Cardiac muscle cell (in vitro differentiated cells and primary cell): ENCODE data around the gene STPG4. TPM values are rescaled to one million over a fixed set of nuclear protein-coding genes. Genes with fewer than 3 reads are reported as not detected.
A peak's percentile ranks its signal among the peaks of the same experiment; 100 is the strongest.

ENCODE experiments used
- DNase-seq, 2 donors: peaks; one replicate each; pipeline versions ENCODE4 v3.0.0 to v3.0.0-alpha.2; 2010 to 2017; ENCODE audit warnings: low read depth in 1 of 2, low spot score in 1 of 2
- H3K27ac ChIP-seq: fragments of 200-600 bp; sonication (generic); 2 replicates; pipeline ENCODE4 v1.5.1; 2016
- H3K27me3 ChIP-seq: fragments of 200-600 bp; sonication (generic); 2 replicates; pipeline ENCODE4 v1.6.0; 2016; ENCODE audit warnings: control low read depth
- H3K36me3 ChIP-seq: fragments of 200-600 bp; sonication (generic); 2 replicates; pipeline ENCODE4 v1.5.1; 2016; ENCODE audit warnings: control low read depth
- H3K4me1 ChIP-seq: fragments of 200-600 bp; sonication (generic); 2 replicates; pipeline ENCODE4 v1.8.1; 2017; ENCODE audit warnings: low read depth, mild to moderate bottlenecking, mixed run types
- H3K4me3 ChIP-seq: fragments of 200-600 bp; sonication (generic); 2 replicates; pipeline ENCODE4 v1.5.1; 2016; ENCODE audit warnings: mild to moderate bottlenecking
- H3K9me3 ChIP-seq: fragments of 200-600 bp; sonication (generic); 2 replicates; pipeline ENCODE4 v1.5.1; 2017; ENCODE audit warnings: low read depth, mild to moderate bottlenecking, control low read depth
- CTCF ChIP-seq: IDR thresholded peaks from 2 replicates; pipeline ENCODE4 v1.5.1; 2012; ENCODE audit warnings: low read depth, mild to moderate bottlenecking, low read length
- polyA plus RNA-seq: library from polyadenylated mRNA; unstranded; fragments of >200 nt; fragmentation: Nextera tagmentation; extraction: Ambion mirVana; gene quantifications from 2 replicates; pipeline ENCODE4 v1.2.1, GENCODE V29; 2016
- total RNA-seq: library from RNA; depleted of rRNA; stranded (reverse); fragments of >200 nt; gene quantifications from 2 replicates; pipeline ENCODE4 v1.2.3, GENCODE V29; 2016

The STPG4 gene
- total and polyA plus RNA-seq, 2 experiments from 2014 or later: not detected

DNA sequence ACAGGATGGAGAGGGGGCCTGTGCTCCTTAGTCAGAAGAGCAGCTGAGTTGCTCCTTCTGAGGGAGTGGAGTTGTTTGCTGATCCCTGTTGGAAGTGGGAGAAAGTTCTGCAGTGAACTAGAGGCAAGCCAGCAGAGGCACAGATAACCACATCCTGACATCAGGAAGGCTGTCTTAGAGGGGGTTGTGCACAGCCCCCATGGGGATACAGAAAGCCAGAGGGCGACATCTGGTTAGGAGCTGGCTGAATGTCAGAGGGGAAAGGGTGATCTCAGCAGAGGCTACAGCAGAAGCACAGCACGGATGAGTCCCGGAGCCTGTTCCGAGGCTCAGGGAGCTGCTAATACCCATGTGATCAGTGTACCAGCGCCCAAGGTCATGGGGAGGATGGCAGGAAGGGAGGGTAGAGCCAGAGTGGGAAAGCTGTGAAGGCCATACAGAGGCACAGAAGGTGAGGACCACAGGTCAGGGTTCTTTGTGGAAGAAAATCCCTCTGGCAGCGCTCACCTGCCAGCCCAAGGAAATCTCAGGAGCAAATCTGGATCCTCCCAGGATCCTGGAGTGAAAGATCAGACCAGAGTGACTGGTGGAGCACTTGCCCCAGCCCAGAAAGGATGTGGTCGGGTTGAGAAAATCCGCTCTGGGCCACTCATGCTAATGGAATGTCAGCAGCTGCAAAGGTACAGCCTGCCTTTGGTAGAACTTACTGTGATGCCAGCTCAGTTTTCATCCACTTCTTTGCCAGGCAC is 111.8 kb downstream of the STPG4 start:
- DNase-seq: peak in 1 of 2 donors; percentile 92
- Histone ChIP-seq H3K4me1 (peaks cover 7% of the 10 kb centered on the region), H3K27ac (no peak overlapping the region)

DNA sequence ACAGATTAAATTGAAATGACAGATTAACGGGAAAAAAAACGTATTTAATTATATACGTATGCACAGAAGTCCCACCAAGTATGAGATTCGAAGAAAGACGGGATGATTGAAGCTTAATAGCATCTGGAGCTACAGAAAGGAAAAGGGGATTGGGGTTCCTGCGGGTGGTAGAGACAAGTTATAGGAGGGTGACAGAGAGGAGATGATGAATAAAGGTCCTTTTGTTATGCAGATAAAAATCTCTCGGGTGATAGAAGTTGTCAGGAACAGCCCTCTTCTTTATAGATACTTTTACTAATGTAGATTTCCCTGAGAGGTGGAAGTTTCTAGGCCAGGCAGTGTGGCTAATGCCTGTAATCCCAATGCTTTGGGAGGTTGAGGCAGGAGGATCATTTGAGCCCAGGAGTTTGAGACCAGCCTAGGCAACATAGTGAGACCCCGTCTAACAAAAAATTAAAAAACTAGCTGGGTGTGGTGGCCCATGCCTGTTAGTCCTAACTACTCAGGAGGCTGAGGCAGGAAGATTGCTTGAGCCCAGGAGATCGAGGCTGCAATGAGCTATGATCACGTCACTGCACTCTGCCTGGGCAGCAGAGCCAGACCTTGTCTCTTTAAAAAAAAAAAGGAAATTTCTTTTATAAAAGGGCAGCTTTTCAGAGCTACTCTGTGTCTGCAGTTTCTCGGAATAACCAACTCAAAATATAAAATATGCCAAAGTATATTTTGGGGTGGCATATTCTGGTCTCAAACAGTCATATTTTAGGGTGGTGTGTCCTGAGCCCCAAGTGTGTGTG is 113.0 kb downstream of the STPG4 start:
- no peak overlapping the region for H3K27ac ChIP-seq
- no peaks in the 10 kb centered on the region for H3K27me3 ChIP-seq
- H3K4me3 ChIP-seq: no peak overlapping the region
- H3K36me3 ChIP-seq: no peaks in the 10 kb centered on the region
- H3K4me1 ChIP-seq: peaks cover 7% of the 10 kb centered on the region
- no peak for TF ChIP-seq CTCF
- no peaks in the 10 kb centered on the region for H3K9me3 ChIP-seq
- no peak for DNase-seq

More for the DNA sequence above, 111.8 kb downstream of the STPG4 start:
- Histone ChIP-seq H3K36me3 (no peaks in the 10 kb centered on the region), H3K27me3 (no peaks in the 10 kb centered on the region), H3K4me3 (no peak overlapping the region), H3K9me3 (no peaks in the 10 kb centered on the region)
- TF ChIP-seq CTCF: no peak

DNA sequence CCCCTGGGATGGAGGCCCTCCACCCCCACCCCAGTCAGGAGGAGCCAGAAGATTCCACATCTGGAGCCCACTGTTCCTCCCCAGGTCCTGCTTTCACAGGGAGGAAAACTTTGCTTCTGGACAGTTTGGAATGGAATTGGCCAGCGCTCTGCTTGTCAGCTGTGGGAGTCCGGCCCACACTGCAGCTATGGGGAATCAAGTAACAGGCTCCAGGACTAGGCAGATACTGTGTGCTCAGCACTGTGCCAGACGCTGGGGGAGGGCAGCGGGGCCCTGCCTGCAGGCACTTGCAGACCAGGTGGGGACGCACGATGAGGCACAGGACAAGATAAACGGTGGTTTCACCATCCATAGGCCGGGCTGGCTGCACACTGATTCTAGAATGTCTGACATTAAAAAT is 114.0 kb downstream of the STPG4 start:
- no peaks in the 10 kb centered on the region for H3K9me3 ChIP-seq
- no peaks in the 10 kb centered on the region for H3K36me3 ChIP-seq
- peaks cover 11% of the 10 kb centered on the region for H3K4me1 ChIP-seq
- no peak for TF ChIP-seq CTCF
- peak overlapping the region; percentile 65 for H3K27ac ChIP-seq
- H3K4me3 ChIP-seq: no peak overlapping the region
- no peaks in the 10 kb centered on the region for H3K27me3 ChIP-seq
- peak; percentile 42 to 52 for DNase-seq

- Histone ChIP-seq H3K4me1 (peaks cover 15% of the 10 kb centered on the region), H3K9me3 (no peaks in the 10 kb centered on the region)
Observed at GRCh38 chr2:47040651-47041050, 114.5 kb downstream of the STPG4 start.

More at GRCh38 chr2:47040651-47041050, 114.5 kb downstream of the STPG4 start:
- no peak overlapping the region for H3K4me3 ChIP-seq
- peak overlapping the region; percentile 65 for H3K27ac ChIP-seq
- H3K27me3 ChIP-seq: no peaks in the 10 kb centered on the region
- DNase-seq: no peak
- no peak for TF ChIP-seq CTCF
- no peaks in the 10 kb centered on the region for H3K36me3 ChIP-seq
